ENCODE results near the gene CD38.
"Not testable (repeated sequence)": the region's sequence is repeated elsewhere in the genome, so short reads cannot be mapped to it uniquely, and the experiment has no call there.

Gene CD38

GRCh38 chr4:15794426-15794825 lies 16.3 kb downstream of the CD38 start:
- in situ Hi-C loops (cut with MboI; ENCODE audit: low sequenced_read_pairs), result no loop called here

GRCh38 chr4:15794905-15795304 lies 16.8 kb downstream of the CD38 start:
- in situ Hi-C loops (cut with MboI; ENCODE audit: low sequenced_read_pairs), result no loop called here

GRCh38 chr4:15797320-15797719 lies 19.2 kb downstream of the CD38 start:
- in situ Hi-C loops (cut with MboI; ENCODE audit: low sequenced_read_pairs), result no loop called here

- in situ Hi-C loops (cut with MboI; ENCODE audit: low sequenced_read_pairs), result no loop called here
Observed at GRCh38 chr4:15799141-15799540, 21.0 kb downstream of the CD38 start.

GRCh38 chr4:15799701-15800100 lies 21.6 kb downstream of the CD38 start:
- in situ Hi-C loops (cut with MboI; ENCODE audit: low sequenced_read_pairs), result no loop called here

GRCh38 chr4:15802497-15802896 lies 24.4 kb downstream of the CD38 start:
- in situ Hi-C loops (cut with MboI; ENCODE audit: low sequenced_read_pairs), result not testable (repeated sequence)

- in situ Hi-C loops (cut with MboI; ENCODE audit: low sequenced_read_pairs), result no loop called here
Observed at GRCh38 chr4:15805583-15806517, 27.7 kb downstream of the CD38 start.

GRCh38 chr4:15809058-15809457 lies 30.9 kb downstream of the CD38 start:
- in situ Hi-C loops (cut with MboI; ENCODE audit: low sequenced_read_pairs), result no loop called here

- in situ Hi-C loops (cut with MboI; ENCODE audit: low sequenced_read_pairs), result no loop called here
Observed at GRCh38 chr4:15809466-15809865, 31.3 kb downstream of the CD38 start.

GRCh38 chr4:15811703-15812337 lies 33.7 kb downstream of the CD38 start:
- in situ Hi-C loops (cut with MboI; ENCODE audit: low sequenced_read_pairs), result no loop called here

- in situ Hi-C loops (cut with MboI; ENCODE audit: low sequenced_read_pairs), result no loop called here
Observed at GRCh38 chr4:15832523-15833451, 54.7 kb downstream of the CD38 start.

GRCh38 chr4:15833801-15834200 lies 55.7 kb downstream of the CD38 start:
- in situ Hi-C loops (cut with MboI; ENCODE audit: low sequenced_read_pairs), result no loop called here

- in situ Hi-C loops (cut with MboI; ENCODE audit: low sequenced_read_pairs), result no loop called here
Observed at GRCh38 chr4:15836362-15836761, 58.2 kb downstream of the CD38 start.

- in situ Hi-C loops (cut with MboI; ENCODE audit: low sequenced_read_pairs), result no loop called here
Observed at GRCh38 chr4:15837591-15837990, 59.5 kb downstream of the CD38 start.

GRCh38 chr4:15841194-15841730 lies 63.1 kb downstream of the CD38 start:
- in situ Hi-C loops (cut with MboI; ENCODE audit: low sequenced_read_pairs), result not testable (repeated sequence)

- in situ Hi-C loops (cut with MboI; ENCODE audit: low sequenced_read_pairs), result no loop called here
Observed at GRCh38 chr4:15847746-15848145, 69.6 kb downstream of the CD38 start.

- in situ Hi-C loops (cut with MboI; ENCODE audit: low sequenced_read_pairs), result no loop called here
Observed at GRCh38 chr4:15848191-15848842, 70.2 kb downstream of the CD38 start.

- in situ Hi-C loops (cut with MboI; ENCODE audit: low sequenced_read_pairs), result no loop called here
Observed at GRCh38 chr4:15851969-15852368, 73.8 kb downstream of the CD38 start.

GRCh38 chr4:15852524-15852923 lies 74.4 kb downstream of the CD38 start:
- in situ Hi-C loops (cut with MboI; ENCODE audit: low sequenced_read_pairs), result no loop called here

GRCh38 chr4:15853345-15853744 lies 75.2 kb downstream of the CD38 start:
- in situ Hi-C loops (cut with MboI; ENCODE audit: low sequenced_read_pairs), result no loop called here

Data from HL-60/S4 treated with retinoic acid at 250 ng/mL for 4 days and 3 days (cell line).